ENCODE data around the gene TJAP1. TPM values are rescaled to one million over a fixed set of nuclear protein-coding genes. Genes with fewer than 3 reads are reported as not detected.

TJAP1 gene
- total and polyA plus RNA-seq, 10 donors = 13.5 to 40.0 (median 33.3) TPM

- WGBS, 5 donors = 9 to 26% (median 11%) methylated on average over 28 to 96 of the region's 96 CpGs
- Histone ChIP-seq H3K27ac (peak within 1 kb of the TSS in 7 of 8 donors; percentile 29 to 78 (median 64)), H3K36me3 (peaks cover 5 to 54% (median 42%) of the 10 kb centered on the region in 6 donors), H3K27me3 (replicated peaks in 1 of 7) (peaks cover 3 to 31% (median 10%) of the 10 kb centered on the region in 7 donors), H3K9me3 (no peaks in the 10 kb centered on the region), H3K4me3 (peak within 1 kb of the TSS; percentile 67 to 86 (median 80)), H3K4me1 (peaks cover 28 to 95% (median 55%) of the 10 kb centered on the region in 6 donors)
- TF ChIP-seq CTCF (IDR thresholded peaks at IDR 0.05 in 8 of 11, conservative IDR thresholded peaks at IDR 0.05 in 3 of 11) = peak in 1 of 11 experiments; percentile 15
- no peak for TF ChIP-seq POLR2A (IDR thresholded peaks at IDR 0.05)
- peak; percentile 89 to 91 (median 89) for TF ChIP-seq POLR2AphosphoS5 (IDR thresholded peaks at IDR 0.05)
- peak; percentile 97 for DNase-seq
- intact Hi-C loops (cut with DNase I; ENCODE audit: low total_unique reads) = loop anchor here (5.0 kb wide), 2 partner anchors 58 to 248 kb away; no protein-coding TSS in a partner anchor
Measured at GRCh38 chr6:43509984-43510826, 32.8 kb downstream of the TJAP1 start, which contains the start of gene LRRC73. Gene LRRC73, minus strand, starts transcription at chr6:43510346. Its CDS starts 561 bp downstream, at chr6:43509785.

GRCh38 chr6:43510827-43511163 is 33.4 kb downstream of the TJAP1 start:
- Histone ChIP-seq H3K27me3 (replicated peaks in 1 of 7) (peaks cover 3 to 31% (median 10%) of the 10 kb centered on the region in 7 donors), H3K27ac (peak overlapping the region in 6 of 8 donors; percentile 29 to 78 (median 66)), H3K4me1 (peaks cover 32 to 95% (median 59%) of the 10 kb centered on the region in 6 donors), H3K36me3 (peaks cover 5 to 54% (median 42%) of the 10 kb centered on the region in 6 donors), H3K9me3 (no peaks in the 10 kb centered on the region), H3K4me3 (peak overlapping the region in 6 of 8 donors; percentile 69 to 86 (median 82))
- 89 to 95% (median 90%) methylated on average over 6 to 10 of the region's 10 CpGs for WGBS, 5 donors
- peak; percentile 79 for DNase-seq
- intact Hi-C loops (cut with DNase I; ENCODE audit: low total_unique reads) = no loop called here
- TF ChIP-seq POLR2AphosphoS5 (IDR thresholded peaks at IDR 0.05) (no peak), CTCF (IDR thresholded peaks at IDR 0.05 in 8 of 11, conservative IDR thresholded peaks at IDR 0.05 in 3 of 11) (no peak), POLR2A (IDR thresholded peaks at IDR 0.05) (no peak)

GRCh38 chr6:43511824-43512415 is 34.5 kb downstream of the TJAP1 start:
- H3K27ac ChIP-seq = no peak overlapping the region
- H3K27me3 ChIP-seq (replicated peaks in 1 of 7) = peaks cover 3 to 31% (median 10%) of the 10 kb centered on the region in 7 donors
- DNase-seq = peak; percentile 61
- TF ChIP-seq CTCF (IDR thresholded peaks at IDR 0.05 in 8 of 11, conservative IDR thresholded peaks at IDR 0.05 in 3 of 11) = no peak
- TF ChIP-seq POLR2A (IDR thresholded peaks at IDR 0.05) = no peak
- peak in 1 of 3 donors; percentile 29 for TF ChIP-seq POLR2AphosphoS5 (IDR thresholded peaks at IDR 0.05)
- peaks cover 32 to 91% (median 56%) of the 10 kb centered on the region in 6 donors for H3K4me1 ChIP-seq
- peaks cover 5 to 53% (median 42%) of the 10 kb centered on the region in 6 donors for H3K36me3 ChIP-seq
- intact Hi-C loops (cut with DNase I; ENCODE audit: low total_unique reads) = no loop called here
- no peak overlapping the region for H3K4me3 ChIP-seq
- 85 to 91% (median 89%) methylated on average over 11 of the region's 11 CpGs for WGBS, 5 donors
- no peaks in the 10 kb centered on the region for H3K9me3 ChIP-seq
